HepG2 (cell line): ENCODE results near the gene MYO1B. TPM values are rescaled to one million over a fixed set of nuclear protein-coding genes. Genes with fewer than 3 reads are reported as not detected.

Source experiments
- BCLAF1 ChIP-seq: fragments of 450-650 bp; IDR thresholded peaks from 2 replicates; pipeline ENCODE4 v1.6.1; 2017; ENCODE audit warnings: mild to moderate bottlenecking
- CREB3 ChIP-seq: sonication (generic); formaldehyde crosslinking; IDR thresholded peaks from 2 replicates; pipeline ENCODE4 v1.5.0; 2020; ENCODE audit warnings: missing genetic modification reagents
- CSRNP1 ChIP-seq: sonication (generic); formaldehyde crosslinking; IDR thresholded peaks from 2 replicates; pipeline ENCODE4 v1.8.1; 2023; ENCODE audit warnings: mild to moderate bottlenecking, missing genetic modification reagents
- CTCF ChIP-seq: sonication (generic); formaldehyde crosslinking; IDR thresholded peaks from 2 replicates; pipeline ENCODE4 v1.5.0; 2020; ENCODE audit warnings: mild to moderate bottlenecking, missing genetic modification reagents, moderate library complexity
- DR1 ChIP-seq: sonication (generic); formaldehyde crosslinking; IDR thresholded peaks from 2 replicates; pipeline ENCODE4 v1.8.0; 2021; ENCODE audit warnings: mild to moderate bottlenecking, missing genetic modification reagents, inconsistent platforms
- DRAP1 ChIP-seq: IDR thresholded peaks from 2 replicates; pipeline ENCODE4 v1.6.1; 2016; ENCODE audit warnings: missing genetic modification reagents, missing compliant biosample characterization
- FOXP1 ChIP-seq, 2 experiments: fragments of 450-650 bp in 1 of 2; IDR thresholded peaks; 2 replicates each; pipeline ENCODE4 v1.6.1; 2017 to 2018; ENCODE audit warnings: antibody characterized with exemption in 1 of 2
- HOXA7 ChIP-seq: sonication (generic); formaldehyde crosslinking; IDR thresholded peaks from 2 replicates; pipeline ENCODE4 v1.8.1; 2022; ENCODE audit warnings: mild to moderate bottlenecking, missing genetic modification reagents, moderate library complexity
- MXD3 ChIP-seq: IDR thresholded peaks from 2 replicates; pipeline ENCODE4 v1.6.1; 2016; ENCODE audit warnings: mild to moderate bottlenecking, missing biosample characterization, missing genetic modification reagents
- SUZ12 ChIP-seq: fragments of 150-350 bp; IDR thresholded peaks from 2 replicates; pipeline ENCODE4 v1.6.1; 2014; ENCODE audit warnings: low read depth, low read length
- TGIF2 ChIP-seq: IDR thresholded peaks from 2 replicates; pipeline ENCODE4 v1.6.1; 2016; ENCODE audit warnings: control low read depth, missing compliant biosample characterization
- ZBTB44 ChIP-seq: sonication (generic); formaldehyde crosslinking; IDR thresholded peaks from 2 replicates; pipeline ENCODE4 v1.4.0; 2020; ENCODE audit warnings: missing genetic modification reagents
- ZNF547 ChIP-seq: sonication (generic); formaldehyde crosslinking; IDR thresholded peaks from 2 replicates; pipeline ENCODE4 v1.5.1; 2020; ENCODE audit warnings: mild to moderate bottlenecking, missing genetic modification reagents
- ZNF550 ChIP-seq: sonication (generic); formaldehyde crosslinking; IDR thresholded peaks from 2 replicates; pipeline ENCODE4 v1.4.0; 2020; ENCODE audit warnings: mild to moderate bottlenecking, missing genetic modification reagents, borderline replicate concordance
- ZNF616 ChIP-seq: sonication (generic); formaldehyde crosslinking; IDR thresholded peaks from 2 replicates; pipeline ENCODE4 v1.5.0; 2020; ENCODE audit warnings: low read depth, mild to moderate bottlenecking, missing genetic modification reagents
- ZNF784 ChIP-seq: sonication (generic); formaldehyde crosslinking; IDR thresholded peaks from 2 replicates; pipeline ENCODE4 v1.5.1; 2020; ENCODE audit warnings: missing genetic modification reagents, mild to moderate bottlenecking, borderline replicate concordance
- ZSCAN21 ChIP-seq: sonication (generic); formaldehyde crosslinking; IDR thresholded peaks from 2 replicates; pipeline ENCODE4 v1.8.0; 2022; ENCODE audit warnings: mild to moderate bottlenecking, missing genetic modification reagents, moderate library complexity, borderline replicate concordance
- ZSCAN31 ChIP-seq: sonication (generic); formaldehyde crosslinking; IDR thresholded peaks from 2 replicates; pipeline ENCODE4 v1.5.0; 2020; ENCODE audit warnings: low read depth, mild to moderate bottlenecking, missing genetic modification reagents
- polyA plus RNA-seq, 8 experiments: library from polyadenylated mRNA; depleted of rRNA in 3 of 8; stranded (reverse) in 7 of 8; unstranded in 1 of 8; fragments of >200 nt; fragmentation: Illumina TruSeq in 4 of 8; extraction: Trizol in 4 of 8; gene quantifications; 2 replicates each; pipeline versions ENCODE4 v1.2.1 to v1.2.3, GENCODE V29; 2011 to 2016; ENCODE audit warnings: low read depth in 4 of 8, missing spikeins in 1 of 8, mixed read lengths in 1 of 8; ENCODE audit not compliant: insufficient read depth in 1 of 8
- total RNA-seq, 5 experiments: library from RNA; depleted of rRNA; stranded (reverse); fragments of >200 nt; fragmentation: Illumina TruSeq; extraction: Trizol; gene quantifications; 2 replicates each; pipeline ENCODE4 v1.2.3, GENCODE V29; 2016; ENCODE audit warnings: low read depth in 1 of 5

Gene MYO1B
- total and polyA plus RNA-seq, 2 of the 13 experiments (the other 11 are each of a cell fraction or from before 2014, with no cell fraction given) = 36.9 to 89.8 TPM

- TF ChIP-seq CREB3 (no peak), SUZ12 (no peak), HOXA7 (CRISPR knock-in tag) (no peak), FOXP1 (IDR thresholded peaks at IDR 0.05) (no peak), FOXP1 (CRISPR knock-in tag; IDR thresholded peaks at IDR 0.05) (peak; percentile 68), TGIF2 (CRISPR knock-in tag) (peak; percentile 91; the same call in 1 of the 2 replicates), DRAP1 (CRISPR knock-in tag) (peak; percentile 89), ZNF547 (0 out of 2 replicates have a peak, but pooled peaks have one; percentile 11), ZNF784 (CRISPR knock-in tag) (no peak), ZBTB44 (CRISPR knock-in tag) (no peak), DR1 (CRISPR knock-in tag) (no peak), ZNF550 (CRISPR knock-in tag) (no peak), ZNF616 (no peak), CSRNP1 (CRISPR knock-in tag) (peak; percentile 34; the same call in 1 of the 2 replicates), BCLAF1 (no peak), MXD3 (CRISPR knock-in tag) (no peak), CTCF (CRISPR knock-in tag) (no peak), ZSCAN31 (CRISPR knock-in tag) (peak; percentile 93), ZSCAN21 (CRISPR knock-in tag) (no peak)
Measured at GRCh38 chr2:191247381-191248057, 2.3 kb downstream of the MYO1B start (continued).
